Neural progenitor cell (in vitro differentiated cells): ENCODE results near the gene CCL18. TPM values are rescaled to one million over a fixed set of nuclear protein-coding genes. Genes with fewer than 3 reads are reported as not detected.
"Not testable (repeated sequence)": the region's sequence is repeated elsewhere in the genome, so short reads cannot be mapped to it uniquely, and the experiment has no call there.

Source experiments
- DNase-seq: peaks from one replicate; pipeline ENCODE4 v3.0.0-alpha.2; 2016; ENCODE audit warnings: low spot score
- H2AFZ ChIP-seq: fragments of 200-600 bp; sonication (generic); replicated peaks from 2 replicates; pipeline ENCODE4 v1.6.1; 2016; ENCODE audit warnings: antibody characterized with exemption
- H3F3A ChIP-seq: fragments of 200-600 bp; sonication (generic); 2 replicates; pipeline ENCODE4 v1.6.1; 2016; ENCODE audit warnings: antibody characterized with exemption, low read depth
- H3K27ac ChIP-seq: fragments of 200-600 bp; sonication (generic); 2 replicates; pipeline ENCODE4 v1.5.1; 2016; ENCODE audit warnings: mild to moderate bottlenecking
- H3K27me3 ChIP-seq: fragments of 200-600 bp; sonication (generic); 2 replicates; pipeline ENCODE4 v1.6.1; 2016; ENCODE audit warnings: mild to moderate bottlenecking, moderate library complexity
- H3K36me3 ChIP-seq: fragments of 200-600 bp; sonication (generic); 2 replicates; pipeline ENCODE4 v1.5.1; 2016
- H3K4me1 ChIP-seq: fragments of 200-600 bp; sonication (generic); 2 replicates; pipeline ENCODE4 v1.6.1; 2016; ENCODE audit warnings: mixed run types
- H3K4me2 ChIP-seq: fragments of 200-600 bp; sonication (generic); 2 replicates; pipeline ENCODE4 v1.6.1; 2016
- H3K4me3 ChIP-seq: fragments of 200-600 bp; sonication (generic); 2 replicates; pipeline ENCODE4 v1.5.1; 2016
- H3K79me2 ChIP-seq: fragments of 200-600 bp; sonication (generic); 2 replicates; pipeline ENCODE4 v1.6.1; 2016; ENCODE audit warnings: low read depth
- H3K9ac ChIP-seq: fragments of 200-600 bp; sonication (generic); 2 replicates; pipeline ENCODE4 v1.6.1; 2016
- H3K9me3 ChIP-seq: fragments of 200-600 bp; sonication (generic); 2 replicates; pipeline ENCODE4 v1.5.1; 2016; ENCODE audit warnings: low read depth
- H4K20me1 ChIP-seq: fragments of 200-600 bp; sonication (generic); 2 replicates; pipeline ENCODE4 v1.6.1; 2016; ENCODE audit warnings: low read depth
- H3K27ac Mint-ChIP-seq: 3 replicates; pipeline ENCODE4 v1.8.0; 2021; ENCODE audit warnings: mixed read lengths
- H3K27me3 Mint-ChIP-seq: 2 replicates; pipeline ENCODE4 v1.8.0; 2022; ENCODE audit warnings: low read depth, mild to moderate bottlenecking, inconsistent platforms, moderate library complexity, mixed read lengths; ENCODE audit not compliant: insufficient read depth
- H3K36me3 Mint-ChIP-seq: 3 replicates; pipeline ENCODE4 v1.8.0; 2021; ENCODE audit warnings: mixed read lengths
- H3K4me1 Mint-ChIP-seq: 3 replicates; pipeline ENCODE4 v1.8.0; 2021; ENCODE audit warnings: mixed read lengths
- H3K4me3 Mint-ChIP-seq: 3 replicates; pipeline ENCODE4 v1.8.0; 2021; ENCODE audit warnings: mild to moderate bottlenecking, moderate library complexity, mixed read lengths
- H3K9me3 Mint-ChIP-seq: 3 replicates; pipeline ENCODE4 v1.8.0; 2020; ENCODE audit warnings: mixed read lengths
- CTCF ChIP-seq: fragments of 200-600 bp; sonication (generic); IDR thresholded peaks from 2 replicates; pipeline ENCODE4 v1.5.1; 2017; ENCODE audit warnings: antibody characterized with exemption, mild to moderate bottlenecking
- EZH2 ChIP-seq: fragments of 200-600 bp; sonication (generic); IDR thresholded peaks from 2 replicates; pipeline ENCODE4 v1.6.1; 2017; ENCODE audit warnings: antibody characterized with exemption, mild to moderate bottlenecking, moderate library complexity
- EZH2phosphoT487 ChIP-seq: fragments of 200-600 bp; sonication (generic); IDR thresholded peaks from 2 replicates; pipeline ENCODE4 v1.6.1; 2017; ENCODE audit warnings: antibody characterized with exemption
- total RNA-seq: library from RNA; depleted of rRNA; stranded (reverse); fragments of >200 nt; gene quantifications from 2 replicates; pipeline ENCODE4 v1.2.3, GENCODE V29; 2015; ENCODE audit warnings: low replicate concordance

Gene CCL18
- total RNA-seq, 1 donor from 2014 or later: not detected

- no peaks in the 10 kb centered on the region for H3K27me3 ChIP-seq
- no peak overlapping the region for H3K9ac ChIP-seq
- no peak overlapping the region for H3K27ac ChIP-seq
- H4K20me1 ChIP-seq: no peaks in the 10 kb centered on the region
- Mint-ChIP-seq H3K27ac (peak overlapping the region; percentile 71), H3K27me3 (no peaks in the 10 kb centered on the region), H3K4me3 (no peak overlapping the region), H3K36me3 (no peaks in the 10 kb centered on the region), H3K9me3 (no peaks in the 10 kb centered on the region), H3K4me1 (no peaks in the 10 kb centered on the region)
- H2AFZ ChIP-seq: peak overlapping the region; percentile 37
- no peak overlapping the region for H3K4me3 ChIP-seq
- peak; percentile 86 for DNase-seq
- H3K79me2 ChIP-seq: no peaks in the 10 kb centered on the region
- peak; percentile 91 for TF ChIP-seq CTCF
- TF ChIP-seq EZH2phosphoT487: no peak
- H3F3A ChIP-seq: no peaks in the 10 kb centered on the region
- no peaks in the 10 kb centered on the region for H3K9me3 ChIP-seq
- H3K36me3 ChIP-seq: no peaks in the 10 kb centered on the region
- no peaks in the 10 kb centered on the region for H3K4me1 ChIP-seq
- no peak overlapping the region for H3K4me2 ChIP-seq
Observed at GRCh38 chr17:36072431-36073121, 8.5 kb downstream of the CCL18 start.

DNA sequence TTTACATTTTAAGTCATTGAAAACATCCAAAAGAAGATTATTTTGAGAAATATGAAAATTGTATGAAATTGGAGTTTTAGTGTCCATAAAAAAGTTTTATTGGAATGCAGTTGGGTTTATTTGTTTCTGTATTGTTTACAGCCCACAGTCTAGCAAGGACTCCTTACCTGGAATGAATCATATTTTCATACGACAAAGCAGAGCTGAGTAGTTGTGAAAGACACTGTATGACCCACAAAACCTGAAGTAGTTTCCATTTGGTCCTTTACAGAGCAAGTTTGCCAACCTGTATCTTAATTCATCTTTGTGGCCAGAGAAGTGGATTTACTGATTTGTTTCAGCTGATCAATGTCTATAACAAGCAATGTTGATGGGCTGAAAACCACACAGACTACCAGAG lies 10.3 kb downstream of the CCL18 start:
- no peaks in the 10 kb centered on the region for H3K27me3 Mint-ChIP-seq
- Histone ChIP-seq H3K27ac (no peak overlapping the region), H3F3A (no peaks in the 10 kb centered on the region), H2AFZ (no peak overlapping the region), H3K4me1 (no peaks in the 10 kb centered on the region), H3K4me3 (no peak overlapping the region), H3K36me3 (no peaks in the 10 kb centered on the region), H3K79me2 (no peaks in the 10 kb centered on the region), H3K9ac (no peak overlapping the region), H4K20me1 (no peaks in the 10 kb centered on the region), H3K9me3 (no peaks in the 10 kb centered on the region), H3K4me2 (no peak overlapping the region), H3K27me3 (no peaks in the 10 kb centered on the region)
- H3K36me3 Mint-ChIP-seq: no peaks in the 10 kb centered on the region
- H3K9me3 Mint-ChIP-seq: no peaks in the 10 kb centered on the region
- H3K27ac Mint-ChIP-seq: no peak overlapping the region
- no peaks in the 10 kb centered on the region for H3K4me1 Mint-ChIP-seq
- TF ChIP-seq EZH2: no peak
- TF ChIP-seq CTCF: no peak
- TF ChIP-seq EZH2phosphoT487: no peak
- DNase-seq: no peak
- H3K4me3 Mint-ChIP-seq: no peak overlapping the region

DNA sequence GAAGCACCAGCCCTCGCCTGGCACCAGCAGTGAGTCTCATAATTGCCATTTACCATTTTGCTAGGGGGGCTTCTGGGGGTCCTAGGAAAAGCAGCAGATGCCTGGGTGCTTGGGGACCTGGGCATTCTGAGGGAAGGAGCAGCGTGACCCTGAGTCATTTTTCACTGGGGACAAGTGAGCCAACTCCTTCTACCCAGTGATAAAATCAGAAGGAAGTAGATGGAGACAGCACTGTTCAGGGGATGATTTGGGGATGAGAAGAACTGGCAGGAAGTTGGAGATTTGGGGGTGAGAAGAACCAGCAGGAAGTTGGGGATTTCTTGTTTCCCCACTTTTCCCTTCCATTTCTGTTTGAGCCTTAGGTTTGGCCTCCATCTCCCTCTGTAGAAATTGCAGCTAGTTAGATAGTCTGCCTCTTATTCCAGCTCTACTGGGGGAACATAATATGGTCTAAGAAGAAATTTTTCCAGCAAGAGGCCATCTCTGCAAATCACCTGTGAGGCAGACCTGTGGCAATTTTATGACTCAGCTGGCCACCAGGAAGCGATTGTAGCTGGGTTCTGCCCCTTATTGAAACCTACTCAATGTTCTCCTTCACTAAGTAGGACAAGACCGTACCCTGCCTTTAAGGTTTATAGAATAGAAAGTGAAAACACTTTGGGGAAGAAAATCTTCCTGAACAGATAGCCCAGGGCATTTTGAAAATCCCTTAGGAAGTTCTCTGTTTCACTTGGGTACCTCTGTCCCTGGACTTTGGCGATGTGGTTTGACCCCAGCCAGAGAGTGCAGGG lies 17.8 kb downstream of the CCL18 start:
- H4K20me1 ChIP-seq, H3K4me1 ChIP-seq, H3K4me2 ChIP-seq, H3K4me3 Mint-ChIP-seq, H3K4me3 ChIP-seq, H2AFZ ChIP-seq, H3K27ac ChIP-seq, H3K27ac Mint-ChIP-seq, H3K36me3 Mint-ChIP-seq, H3K27me3 Mint-ChIP-seq, H3K9me3 ChIP-seq, H3K79me2 ChIP-seq, H3K4me1 Mint-ChIP-seq, H3K9me3 Mint-ChIP-seq, DNase-seq, H3F3A ChIP-seq, H3K27me3 ChIP-seq, H3K36me3 ChIP-seq, H3K9ac ChIP-seq: not testable (repeated sequence)

DNA sequence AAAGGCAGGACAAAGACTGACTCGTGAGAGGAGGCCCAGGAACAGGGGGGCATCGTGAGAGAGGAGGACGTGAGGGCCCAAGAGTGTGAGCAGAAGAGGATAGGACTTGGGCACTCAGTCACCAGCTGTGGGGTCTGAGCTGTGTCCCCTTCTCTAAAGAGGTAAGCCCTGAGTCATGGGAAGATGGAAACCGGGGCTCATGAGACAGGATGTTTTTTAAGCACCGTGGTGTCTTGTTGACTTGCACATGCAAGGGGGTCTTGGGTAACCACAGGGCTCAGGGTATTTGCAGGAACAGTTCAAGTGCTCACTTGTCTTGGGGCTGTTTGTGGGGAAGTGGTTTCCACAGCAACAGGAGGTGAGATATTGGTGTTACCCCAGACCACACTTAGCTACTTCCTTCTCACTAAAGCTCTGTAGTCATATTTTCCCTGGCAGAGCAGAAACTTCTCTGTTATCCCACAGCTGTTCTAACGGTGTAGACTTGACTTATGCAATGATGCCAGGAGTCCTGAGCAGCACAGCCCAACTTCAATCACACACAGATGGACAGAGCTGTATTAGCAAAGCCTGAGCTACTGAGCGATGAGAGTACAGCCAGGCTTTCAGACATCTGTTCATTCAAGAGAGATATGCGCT lies 18.5 kb downstream of the CCL18 start:
- H2AFZ ChIP-seq, H3K9ac ChIP-seq, H4K20me1 ChIP-seq, H3K4me2 ChIP-seq, H3K4me1 Mint-ChIP-seq, H3K36me3 ChIP-seq, H3K4me3 Mint-ChIP-seq, H3K36me3 Mint-ChIP-seq, DNase-seq, H3K27ac ChIP-seq, H3K9me3 Mint-ChIP-seq, H3K27me3 Mint-ChIP-seq, H3K4me1 ChIP-seq, H3K79me2 ChIP-seq, H3K27me3 ChIP-seq, H3K4me3 ChIP-seq, H3F3A ChIP-seq, H3K27ac Mint-ChIP-seq, H3K9me3 ChIP-seq: not testable (repeated sequence)

DNA sequence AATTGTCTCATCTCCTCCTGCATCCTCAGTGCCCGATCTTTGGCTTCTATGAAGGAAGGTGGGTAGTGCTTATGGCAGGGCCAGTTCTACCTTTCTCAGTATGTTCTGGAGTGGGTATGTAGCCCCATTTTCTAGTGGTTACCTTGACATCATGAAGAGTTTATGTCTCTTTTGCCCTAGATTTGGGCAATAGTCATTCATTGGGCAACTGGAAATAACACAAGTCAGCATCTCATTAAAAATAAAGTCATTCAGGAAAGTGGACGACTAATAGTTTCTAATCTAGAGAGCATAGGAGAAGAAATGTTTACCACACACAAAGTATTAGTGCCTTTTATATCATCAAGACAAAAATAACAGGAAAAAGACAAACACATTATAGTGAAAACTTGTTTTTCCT lies 19.6 kb downstream of the CCL18 start:
- H3K36me3 Mint-ChIP-seq: not testable (repeated sequence)

More for the DNA sequence above, 19.6 kb downstream of the CCL18 start:
- H3K9ac ChIP-seq, H3F3A ChIP-seq, H4K20me1 ChIP-seq, H3K9me3 ChIP-seq, H3K79me2 ChIP-seq, H2AFZ ChIP-seq, H3K4me3 Mint-ChIP-seq, H3K4me1 Mint-ChIP-seq, H3K4me3 ChIP-seq, DNase-seq, H3K27me3 Mint-ChIP-seq, H3K4me2 ChIP-seq, H3K4me1 ChIP-seq, H3K36me3 ChIP-seq, H3K27ac ChIP-seq, H3K9me3 Mint-ChIP-seq, H3K27me3 ChIP-seq: not testable (repeated sequence)
- H3K27ac Mint-ChIP-seq: peak overlapping the region; percentile 3
